GM12878 (cell line): ENCODE measurements around the gene NUP54. TPM values are rescaled to one million over a fixed set of nuclear protein-coding genes. Genes with fewer than 3 reads are reported as not detected.

ENCODE experiments used
- ATAC-seq: fragments of 200-7000 bp; cut with Tn5 transposase; 3 replicates; pipeline ENCODE4 v1.9.1; 2020; ENCODE audit warnings: mild to moderate bottlenecking, moderate library complexity
- BruUV-seq: library from RNA; stranded (reverse); fragments of 400-500 nt; replicated peaks from 2 replicates; lab custom pipeline; 2021; lab: Mats Ljungman, UMichigan
- CTCF ChIA-PET: fragments of 300-600 bp; sonication (Branson Sonifier 250); formaldehyde crosslinking; extraction: SDS; loops from one replicate; lab custom pipeline; 2021; ENCODE audit warnings: inconsistent platforms; lab: Yijun Ruan, JAX
- POLR2A ChIA-PET: fragments of 350-600 bp; formaldehyde crosslinking; extraction: SDS; loops from one replicate; lab custom pipeline; 2021; ENCODE audit warnings: inconsistent platforms; lab: Charles Lee
- RAD21 ChIA-PET: fragments of 300-600 bp; sonication (Branson Sonifier 250); formaldehyde crosslinking; loops from one replicate; lab custom pipeline; 2023; ENCODE audit warnings: antibody characterized with exemption; ENCODE audit not compliant: unreplicated experiment; lab: Charles Lee
- SMC1A ChIA-PET: fragments of 300-600 bp; sonication (Branson Sonifier 250); formaldehyde crosslinking; loops from one replicate; lab custom pipeline; 2023; ENCODE audit not compliant: unreplicated experiment, uncharacterized antibody; lab: Charles Lee
- DNase-seq: peaks from one replicate; pipeline ENCODE4 v3.0.0-alpha.2; 2011; ENCODE audit warnings: low read depth, low spot score
- FAIRE-seq: peaks from 3 replicates; lab custom pipeline; 2011; peaks lifted over from hg19 to GRCh38; lab: Jason Lieb, UNC
- H2AFZ ChIP-seq: 2 replicates; pipeline ENCODE4 v1.6.0; 2011; ENCODE audit warnings: low read depth, low read length, control low read depth; ENCODE audit not compliant: control insufficient read depth
- H3K27ac ChIP-seq: 2 replicates; pipeline ENCODE4 v1.5.1; 2011; ENCODE audit warnings: control low read depth; ENCODE audit not compliant: control insufficient read depth, insufficient read depth
- H3K27me3 ChIP-seq, 2 experiments: replicated peaks in 1 of 2; 2 replicates each; pipeline versions ENCODE4 v1.6.0 to v1.6.1; 2011; ENCODE audit warnings: low read length in 1 of 2; ENCODE audit not compliant: control insufficient read depth in 2 of 2, insufficient read depth in 2 of 2
- H3K36me3 ChIP-seq, 2 experiments: 2 replicates each; pipeline ENCODE4 v1.5.1; 2011; ENCODE audit warnings: low read length in 1 of 2; ENCODE audit not compliant: control insufficient read depth in 2 of 2, insufficient read depth in 2 of 2
- H3K4me1 ChIP-seq: 2 replicates; pipeline ENCODE4 v1.6.1; 2011; ENCODE audit warnings: mild to moderate bottlenecking, low read length, moderate library complexity, mixed read lengths; ENCODE audit not compliant: control insufficient read depth, insufficient read depth
- H3K4me2 ChIP-seq: 2 replicates; pipeline ENCODE4 v1.6.0; 2011; ENCODE audit warnings: control low read depth; ENCODE audit not compliant: control insufficient read depth, insufficient read depth
- H3K4me3 ChIP-seq: fragments of 200-600 bp; sonication (generic); 2 replicates; pipeline ENCODE4 v1.5.1; 2016
- H3K79me2 ChIP-seq: 2 replicates; pipeline ENCODE4 v1.6.0; 2011; ENCODE audit warnings: low read length; ENCODE audit not compliant: control insufficient read depth, insufficient read depth
- H3K9ac ChIP-seq: 2 replicates; pipeline ENCODE4 v1.8.0; 2011; ENCODE audit warnings: low read length, control low read depth, mixed read lengths; ENCODE audit not compliant: control insufficient read depth, insufficient read depth
- H3K9me3 ChIP-seq: replicated peaks from 3 replicates; pipeline ENCODE4 v1.5.1; 2011; ENCODE audit warnings: mild to moderate bottlenecking, low read length; ENCODE audit not compliant: control insufficient read depth, insufficient read depth
- H4K20me1 ChIP-seq: 2 replicates; pipeline ENCODE4 v1.6.0; 2011; ENCODE audit not compliant: control insufficient read depth, insufficient read depth
- CHD4 ChIP-seq: fragments of 200-600 bp; sonication (generic); IDR thresholded peaks from 2 replicates; pipeline ENCODE4 v1.6.1; 2016; ENCODE audit warnings: mild to moderate bottlenecking
- REST ChIP-seq: IDR thresholded peaks from 2 replicates; pipeline ENCODE4 v1.6.1; 2012; ENCODE audit warnings: mild to moderate bottlenecking, low read depth, low read length
- ZNF217 ChIP-seq: fragments of 450-650 bp; IDR thresholded peaks from 2 replicates; pipeline ENCODE4 v1.6.1; 2017; ENCODE audit warnings: antibody characterized with exemption, mild to moderate bottlenecking
- ZSCAN29 ChIP-seq: fragments of 450-650 bp; IDR thresholded peaks from 2 replicates; pipeline ENCODE4 v1.6.1; 2017; ENCODE audit warnings: mild to moderate bottlenecking, moderate library complexity
- WGBS: methylation state at CpG from one replicate; pipeline ENCODE4 v1.1.6; 2016; ENCODE audit warnings: low lambda C conversion rate; ENCODE audit not compliant: insufficient replicate concordance, insufficient coverage; ENCODE audit errors: missing lambda C conversion rate; 5-methylcytosine and 5-hydroxymethylcytosine counted together
- in situ Hi-C: fragments of 300-500 bp; cut with MboI; formaldehyde crosslinking; loops from 9 replicates; pipeline ENCODE4 v1.14.3; 2018; ENCODE audit warnings: mixed read lengths
- intact Hi-C: fragments of 100-400 bp; cut with micrococcal nuclease; formaldehyde crosslinking; loops from one replicate; pipeline ENCODE4 v1.14.2; 2022; ENCODE audit not compliant: unreplicated experiment
- polyA plus RNA-seq, 11 experiments: library from polyadenylated mRNA; depleted of rRNA in 4 of 11; unstranded in 6 of 11; stranded (reverse) in 5 of 11; fragments of >200 nt; fragmentation: Nextera tagmentation in 4 of 11; fragmentation: Illumina TruSeq in 1 of 11; extraction: Ambion mirVana in 4 of 11; extraction: Trizol in 1 of 11; gene quantifications; 1 replicate in 1 of 11; 2 replicates in 10 of 11; pipeline versions ENCODE4 v1.2.1 to v1.2.3, GENCODE V29; 2011 to 2016; ENCODE audit warnings: inconsistent platforms in 2 of 11, missing spikeins in 2 of 11, low read depth in 1 of 11
- total RNA-seq, 4 experiments: library from RNA; depleted of rRNA in 3 of 4; stranded (reverse); fragments of >200 nt in 3 of 4; fragmentation: Illumina TruSeq in 1 of 4; extraction: Trizol in 1 of 4; gene quantifications; 2 replicates each; pipeline versions ENCODE4 v1.2.1 to v1.2.3, GENCODE V29; 2013 to 2021

Gene NUP54
- total and polyA plus RNA-seq, 10 of the 15 experiments (the other 5 are each of a cell fraction or from before 2014, with no cell fraction given): 17.5 to 69.0 (median 42.3) TPM

DNA sequence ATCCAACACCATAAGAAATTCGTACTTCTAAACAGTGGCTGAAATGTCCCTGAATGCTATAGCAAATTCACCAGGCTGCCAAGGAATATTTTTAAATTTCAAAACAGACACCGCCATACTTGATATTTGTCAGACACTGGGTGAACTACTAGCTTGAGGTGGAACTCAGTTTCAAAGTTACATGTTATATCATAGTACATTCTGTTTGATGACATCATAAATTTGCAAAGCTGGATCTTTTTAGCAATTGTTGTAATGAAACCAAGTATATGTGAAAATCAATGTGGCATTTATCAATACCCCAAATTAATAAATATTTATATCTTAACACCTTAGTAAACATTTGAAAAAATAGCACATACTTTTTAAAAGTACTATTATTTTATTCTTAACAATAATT is 59.5 kb downstream of the NUP54 start:
- ATAC-seq (no peak), DNase-seq (no peak), FAIRE-seq (no peak)
- POLR2A ChIA-PET: no interaction called here
- 44% methylated on average over 2 of the region's 2 CpGs for WGBS
- Histone ChIP-seq H3K79me2 (no peaks in the 10 kb centered on the region), H3K27me3 (peaks cover 0 to 3% of the 10 kb centered on the region in 2 experiments; a peak in 1 of 4 replicates), H3K4me1 (no peaks in the 10 kb centered on the region), H2AFZ (no peak overlapping the region), H3K4me2 (no peak overlapping the region), H3K9me3 (no peaks in the 10 kb centered on the region), H4K20me1 (peaks cover 2% of the 10 kb centered on the region; the same call in 1 of the 2 replicates), H3K9ac (no peak overlapping the region), H3K36me3 (no peaks in the 10 kb centered on the region), H3K27ac (no peak overlapping the region), H3K4me3 (no peak overlapping the region)
- in situ Hi-C loops (no loop called here), intact Hi-C loops (no loop called here)
- RAD21 ChIA-PET: no interaction called here
- BruUV-seq: no TSS peak
- SMC1A ChIA-PET: interaction anchor here (0.7 kb wide), 1 partner anchor 67 kb away, joined by 3 read pairs; no protein-coding TSS in a partner anchor
- TF ChIP-seq REST (no peak), ZNF217 (no peak), ZSCAN29 (no peak), CHD4 (no peak)
- CTCF ChIA-PET: interaction anchor here (1.0 kb wide), 1 partner anchor 91 kb away, joined by 4 read pairs; no protein-coding TSS in a partner anchor
